ENCODE results near the gene ITPR1. TPM values are rescaled to one million over a fixed set of nuclear protein-coding genes. Genes with fewer than 3 reads are reported as not detected.
A peak's percentile ranks its signal among the peaks of the same experiment; 100 is the strongest.

The ITPR1 gene
- total RNA-seq, 1 experiment from 2014 or later, result 48.5 TPM

DNA sequence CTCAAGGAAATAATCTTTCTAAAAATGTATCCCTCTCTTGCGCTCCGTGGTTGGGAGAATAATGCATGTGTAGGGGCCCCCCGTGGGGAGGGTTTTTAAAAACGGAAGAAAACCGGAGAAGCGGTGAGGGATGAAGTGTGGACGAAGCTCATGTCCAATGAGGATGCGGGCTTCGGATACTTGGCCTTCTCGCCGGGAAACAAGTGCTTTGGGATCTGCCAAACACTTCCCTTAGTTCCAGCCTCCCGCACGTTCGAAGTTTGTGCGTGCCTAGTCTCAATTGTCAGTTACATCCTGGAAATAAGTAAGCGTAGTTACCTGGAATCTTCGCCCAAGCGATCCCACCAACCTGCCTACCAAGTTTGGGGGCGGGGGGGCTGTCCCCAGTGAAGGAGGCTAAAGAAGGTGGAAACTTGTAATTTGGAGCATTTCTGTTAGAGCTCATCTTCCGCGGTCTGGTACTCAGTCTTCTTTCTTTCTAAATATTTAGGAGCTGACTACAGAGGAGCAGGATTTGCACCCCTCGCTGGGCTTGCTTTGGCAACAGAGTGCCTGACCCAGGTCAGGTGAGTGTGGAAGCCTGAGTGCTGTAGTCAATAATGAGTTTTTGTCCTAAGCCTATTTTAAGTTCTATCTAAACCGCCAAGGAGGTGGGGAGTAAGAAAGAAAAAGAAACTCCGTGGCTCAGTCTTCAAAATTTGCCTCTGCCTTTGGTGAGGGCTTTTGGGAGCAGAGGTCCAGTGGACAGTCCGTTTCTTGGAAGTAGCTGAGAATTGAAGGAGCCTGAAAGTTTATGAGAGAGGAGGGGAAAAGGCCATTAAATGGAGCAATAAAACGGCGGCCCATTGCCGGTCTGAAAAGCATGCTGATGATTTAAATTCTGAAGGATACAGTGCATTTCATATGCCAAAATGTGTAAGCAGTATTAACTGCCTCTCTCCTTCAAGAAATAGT, 1.1 kb downstream of the ITPR1 start:
- no peak for TF ChIP-seq EZH2phosphoT487 (IDR thresholded peaks at IDR 0.05; ENCODE audit: borderline replicate concordance, low read length)
- TF ChIP-seq, protein P1, sequence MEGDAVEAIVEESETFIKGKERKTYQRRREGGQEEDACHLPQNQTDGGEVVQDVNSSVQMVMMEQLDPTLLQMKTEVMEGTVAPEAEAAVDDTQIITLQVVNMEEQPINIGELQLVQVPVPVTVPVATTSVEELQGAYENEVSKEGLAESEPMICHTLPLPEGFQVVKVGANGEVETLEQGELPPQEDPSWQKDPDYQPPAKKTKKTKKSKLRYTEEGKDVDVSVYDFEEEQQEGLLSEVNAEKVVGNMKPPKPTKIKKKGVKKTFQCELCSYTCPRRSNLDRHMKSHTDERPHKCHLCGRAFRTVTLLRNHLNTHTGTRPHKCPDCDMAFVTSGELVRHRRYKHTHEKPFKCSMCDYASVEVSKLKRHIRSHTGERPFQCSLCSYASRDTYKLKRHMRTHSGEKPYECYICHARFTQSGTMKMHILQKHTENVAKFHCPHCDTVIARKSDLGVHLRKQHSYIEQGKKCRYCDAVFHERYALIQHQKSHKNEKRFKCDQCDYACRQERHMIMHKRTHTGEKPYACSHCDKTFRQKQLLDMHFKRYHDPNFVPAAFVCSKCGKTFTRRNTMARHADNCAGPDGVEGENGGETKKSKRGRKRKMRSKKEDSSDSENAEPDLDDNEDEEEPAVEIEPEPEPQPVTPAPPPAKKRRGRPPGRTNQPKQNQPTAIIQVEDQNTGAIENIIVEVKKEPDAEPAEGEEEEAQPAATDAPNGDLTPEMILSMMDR (conservative IDR thresholded peaks at IDR 0.05; ENCODE audit: low read depth, low read length), result no peak
- no peak for TF ChIP-seq EZH2 (IDR thresholded peaks at IDR 0.05; ENCODE audit: low read length, unreplicated experiment)
- peak overlapping the region; percentile 80 for H3K4me3 ChIP-seq (ENCODE audit: low read length)
- peak overlapping the region; percentile 24; the same call in 1 of the 2 replicates for H2AFZ ChIP-seq (ENCODE audit: low read length)
- intact Hi-C loops (cut with micrococcal nuclease), result loop anchor here (1.0 kb wide), 6 partner anchors 27 to 139 kb away; partner anchors contain the start of gene SUMF1
- H3K27ac ChIP-seq (ENCODE audit: low read length), result no peak overlapping the region
- peaks cover 29% of the 10 kb centered on the region for H3K4me1 ChIP-seq (ENCODE audit: insufficient read depth, low read length)
- H3F3A ChIP-seq (ENCODE audit: low read length, unreplicated experiment), result no peaks in the 10 kb centered on the region
- H3K36me3 ChIP-seq (ENCODE audit: low read depth, low read length), result no peaks in the 10 kb centered on the region
- peak overlapping the region; percentile 86 for H3K9ac ChIP-seq (ENCODE audit: low read length)
- CTCF ChIA-PET, result interaction anchor here (0.6 to 0.8 kb wide), 2 partner anchors 17 to 143 kb away, joined by 5 to 7 read pairs; no protein-coding TSS in a partner anchor
- H3K27me3 ChIP-seq (ENCODE audit: low read length), result no peaks in the 10 kb centered on the region
- H3K4me2 ChIP-seq (ENCODE audit: low read length), result peak overlapping the region; percentile 91
- ATAC-seq (no peak), DNase-seq (peak; percentile 37)
- H3K9me3 ChIP-seq (ENCODE audit: low read length), result no peaks in the 10 kb centered on the region
- H3K9me2 ChIP-seq (replicated peaks; ENCODE audit: low read length), result no peaks in the 10 kb centered on the region
- BruUV-seq (replicated peaks), result TSS peak; percentile 56
- POLR2A ChIA-PET (ENCODE audit: unreplicated experiment), result interaction anchor here (0.5 to 1.7 kb wide), 4 partner anchors 27 to 271 kb away, joined by 3 to 23 read pairs (median 6); partner anchors contain the start of gene SUMF1
- H3K79me2 ChIP-seq (ENCODE audit: low read length), result peaks cover 29% of the 10 kb centered on the region; the same call in 1 of the 2 replicates
- peaks cover 9% of the 10 kb centered on the region; the same call in 1 of the 2 replicates for H4K20me1 ChIP-seq (ENCODE audit: low read length)

- ChIA-PET CTCF (no interaction called here), POLR2A (ENCODE audit: unreplicated experiment) (no interaction called here)
- intact Hi-C loops (cut with micrococcal nuclease), result loop anchor here (1.0 kb wide), 1 partner anchor 138 kb away; no protein-coding TSS in a partner anchor
- Histone ChIP-seq H3F3A (ENCODE audit: low read length, unreplicated experiment) (no peaks in the 10 kb centered on the region), H2AFZ (ENCODE audit: low read length) (no peak overlapping the region), H3K4me3 (ENCODE audit: low read length) (peak overlapping the region; percentile 80), H3K4me2 (ENCODE audit: low read length) (peak overlapping the region; percentile 91), H3K9me3 (ENCODE audit: low read length) (no peaks in the 10 kb centered on the region), H3K4me1 (ENCODE audit: insufficient read depth, low read length) (peaks cover 29% of the 10 kb centered on the region), H3K79me2 (ENCODE audit: low read length) (peaks cover 29% of the 10 kb centered on the region; the same call in 1 of the 2 replicates), H3K27ac (ENCODE audit: low read length) (no peak overlapping the region), H3K27me3 (ENCODE audit: low read length) (no peaks in the 10 kb centered on the region), H3K9ac (ENCODE audit: low read length) (peak overlapping the region; percentile 86; the same call in 1 of the 2 replicates), H3K9me2 (replicated peaks; ENCODE audit: low read length) (no peaks in the 10 kb centered on the region), H3K36me3 (ENCODE audit: low read depth, low read length) (no peaks in the 10 kb centered on the region), H4K20me1 (ENCODE audit: low read length) (peaks cover 9% of the 10 kb centered on the region; the same call in 1 of the 2 replicates)
- ATAC-seq (no peak), DNase-seq (no peak)
- TF ChIP-seq, protein P1 (conservative IDR thresholded peaks at IDR 0.05; ENCODE audit: low read depth, low read length), result no peak
- no peak for TF ChIP-seq EZH2 (IDR thresholded peaks at IDR 0.05; ENCODE audit: low read length, unreplicated experiment)
- no peak for TF ChIP-seq EZH2phosphoT487 (IDR thresholded peaks at IDR 0.05; ENCODE audit: borderline replicate concordance, low read length)
- BruUV-seq (replicated peaks), result no TSS peak
These were observed 1.7 kb downstream of the ITPR1 start for GRCh38 chr3:4494895-4495264.
